ENCODE measurements around the gene SDHC.
A peak's percentile ranks its signal among the peaks of the same experiment; 100 is the strongest.
"Not testable (repeated sequence)": the region's sequence is repeated elsewhere in the genome, so short reads cannot be mapped to it uniquely, and the experiment has no call there.

SDHC gene

DNA sequence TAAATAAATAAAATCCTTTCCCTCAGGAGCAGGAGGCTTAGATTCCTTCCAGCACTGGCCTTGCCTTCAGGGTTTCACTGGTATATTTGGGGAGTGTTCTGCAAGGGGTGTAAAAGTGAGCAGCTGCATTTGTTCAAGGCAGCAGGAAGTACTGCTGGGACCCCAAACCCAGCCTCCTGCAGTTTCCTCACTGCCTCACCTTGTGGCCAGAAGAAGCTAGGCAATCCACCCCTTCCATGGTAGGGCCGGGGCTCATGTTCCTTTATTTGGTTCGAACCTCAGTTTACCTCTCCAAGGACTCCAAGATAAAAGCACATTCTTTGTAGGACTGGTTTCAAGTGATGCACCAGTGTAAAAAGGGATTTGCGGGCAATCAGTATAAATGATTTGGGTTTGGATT, 74.5 kb downstream of the SDHC start:
- no peak for DNase-seq (ENCODE audit: low spot score)

GRCh38 chr1:161389158-161389557, 75.0 kb downstream of the SDHC start:
- not testable (repeated sequence) for DNase-seq (ENCODE audit: low spot score)

DNA sequence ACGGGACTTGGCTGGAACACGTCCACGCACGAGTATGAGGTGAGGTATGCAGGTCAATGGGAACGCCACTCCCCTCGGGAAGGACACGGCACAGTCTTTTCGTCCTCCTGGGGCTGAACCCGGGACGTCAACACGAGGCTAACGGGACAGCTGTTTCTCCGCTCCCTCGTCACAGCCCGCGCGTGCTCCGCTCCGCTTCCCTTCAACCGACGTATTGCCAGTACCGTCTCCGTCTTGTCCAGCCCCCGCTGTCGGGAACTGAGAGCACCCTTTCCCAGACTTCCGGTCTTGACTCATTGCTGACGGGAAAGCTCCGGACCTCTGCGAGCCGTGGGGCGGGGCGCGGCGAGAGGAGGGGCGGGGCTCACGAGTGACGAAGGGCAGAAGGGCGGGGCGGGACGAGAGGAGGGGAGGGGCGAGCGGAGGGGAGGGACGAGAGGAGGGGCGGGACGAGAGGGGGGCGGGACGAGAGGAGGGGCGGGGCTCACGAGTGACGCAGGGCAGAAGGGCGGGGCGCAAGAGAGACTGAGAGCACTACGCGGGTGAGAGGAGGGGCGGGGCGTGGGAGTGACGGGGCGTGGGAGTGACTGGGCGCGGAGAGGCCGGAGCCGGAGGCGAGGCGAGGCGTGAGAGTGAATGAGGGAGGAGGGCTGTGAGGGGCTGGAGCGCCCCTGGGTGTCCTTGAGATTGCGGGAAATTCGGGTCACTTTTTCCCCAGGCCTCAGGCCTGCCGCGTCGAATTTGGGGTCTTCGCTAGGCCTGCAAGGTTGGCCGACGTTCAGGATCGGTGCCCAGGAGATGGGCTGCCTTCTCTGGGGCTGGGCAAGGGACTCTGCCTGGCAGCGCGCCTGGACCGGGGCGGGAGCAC, 75.7 kb downstream of the SDHC start:
- DNase-seq (ENCODE audit: low spot score), result peak; percentile 99

DNA sequence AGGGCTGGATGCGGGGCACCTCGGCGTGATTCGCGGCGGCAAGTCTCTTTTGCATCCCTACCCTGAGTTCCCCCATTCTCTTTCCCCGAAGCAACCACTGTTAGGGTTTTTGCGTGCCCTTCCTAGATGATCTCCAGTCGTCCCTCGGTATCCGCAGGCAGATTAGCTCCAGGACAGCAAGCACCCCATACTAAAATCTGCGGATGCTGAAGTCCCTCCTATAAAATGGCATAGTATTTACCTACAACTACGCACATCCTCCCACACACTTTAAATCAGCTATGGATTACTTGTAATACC, 76.3 kb downstream of the SDHC start:
- no peak for DNase-seq (ENCODE audit: low spot score)

DNA sequence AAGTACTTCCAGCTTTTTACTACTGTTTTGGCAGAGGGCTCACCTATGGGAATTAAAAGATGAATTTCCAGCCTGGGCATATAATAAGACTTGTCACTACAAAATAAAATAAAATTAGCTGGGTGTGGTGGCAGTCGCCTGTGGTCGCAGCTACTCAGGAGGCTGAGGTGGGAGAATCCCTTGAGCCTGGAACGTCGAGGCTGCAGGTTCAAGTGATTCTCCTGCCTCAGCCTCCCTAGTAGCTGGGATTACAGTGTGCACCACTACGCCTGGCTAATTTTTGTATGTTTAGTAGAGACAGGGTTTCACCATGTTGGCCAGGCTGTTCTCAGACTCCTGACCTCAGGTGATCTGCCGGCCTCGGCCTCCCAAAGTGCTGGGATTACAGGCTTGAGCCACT, 77.0 kb downstream of the SDHC start:
- DNase-seq (ENCODE audit: low spot score), result not testable (repeated sequence)

- no peak for DNase-seq (ENCODE audit: low spot score)
These were observed 77.4 kb downstream of the SDHC start for GRCh38 chr1:161391611-161392010.

DNA sequence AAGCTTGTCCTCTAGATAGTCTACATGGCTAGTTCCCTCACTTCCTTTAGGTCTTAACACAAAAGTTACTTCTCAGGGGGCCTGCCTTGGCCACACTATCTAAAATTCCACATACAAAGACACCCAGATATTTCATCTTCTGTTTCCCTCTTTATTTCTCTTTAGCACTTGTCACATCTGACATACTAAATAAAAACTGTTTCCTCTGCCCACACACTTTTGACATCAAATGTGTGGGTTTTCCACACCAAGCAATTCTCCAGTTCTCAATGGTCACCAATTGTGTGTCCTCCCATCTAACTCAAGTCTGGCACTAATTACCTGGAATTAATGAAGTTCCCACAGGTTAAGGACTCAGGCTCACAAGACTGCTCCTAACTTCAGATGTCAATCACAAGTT, 79.0 kb downstream of the SDHC start:
- no peak for DNase-seq (ENCODE audit: low spot score)

- not testable (repeated sequence) for DNase-seq (ENCODE audit: low spot score)
These were observed 82.9 kb downstream of the SDHC start for GRCh38 chr1:161397038-161397437.

GRCh38 chr1:161398900-161399256, 84.7 kb downstream of the SDHC start:
- no peak for DNase-seq (ENCODE audit: low spot score)

DNA sequence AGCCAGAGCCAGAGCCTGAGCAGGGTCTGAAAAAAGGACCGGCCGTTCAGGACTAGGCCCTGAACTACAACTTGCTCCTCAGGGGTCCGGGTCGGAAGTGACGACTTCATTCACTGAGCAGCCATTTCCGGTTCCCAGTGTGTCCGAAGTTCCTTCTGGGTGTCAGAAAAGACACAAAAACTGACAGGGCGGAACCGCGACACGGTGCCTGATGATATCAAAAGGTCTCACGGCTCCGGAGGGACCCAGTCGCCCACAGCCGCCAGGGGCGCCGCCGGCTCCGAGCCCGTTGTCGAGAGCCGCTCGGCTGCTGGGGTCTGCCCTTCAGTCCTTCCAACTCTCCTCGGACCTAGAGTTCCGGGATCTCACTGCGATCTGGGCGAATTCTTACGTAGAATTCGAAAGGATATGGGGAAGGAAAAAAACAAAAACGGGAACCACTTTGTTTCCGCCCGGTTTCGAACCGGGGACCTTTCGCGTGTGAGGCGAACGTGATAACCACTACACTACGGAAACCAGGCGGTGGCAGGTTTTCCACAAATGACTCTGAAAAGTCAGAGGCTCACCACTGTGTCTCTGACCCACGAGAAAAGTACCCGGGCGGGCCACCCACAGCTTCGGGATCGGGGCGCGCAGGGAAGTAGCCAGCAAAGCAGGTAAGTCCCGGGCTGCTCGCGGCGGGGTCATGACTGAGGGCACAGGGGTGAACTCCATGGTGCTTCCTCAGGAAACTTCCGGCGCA, 85.2 kb downstream of the SDHC start:
- peak; percentile 98 for DNase-seq (ENCODE audit: low spot score)

DNA sequence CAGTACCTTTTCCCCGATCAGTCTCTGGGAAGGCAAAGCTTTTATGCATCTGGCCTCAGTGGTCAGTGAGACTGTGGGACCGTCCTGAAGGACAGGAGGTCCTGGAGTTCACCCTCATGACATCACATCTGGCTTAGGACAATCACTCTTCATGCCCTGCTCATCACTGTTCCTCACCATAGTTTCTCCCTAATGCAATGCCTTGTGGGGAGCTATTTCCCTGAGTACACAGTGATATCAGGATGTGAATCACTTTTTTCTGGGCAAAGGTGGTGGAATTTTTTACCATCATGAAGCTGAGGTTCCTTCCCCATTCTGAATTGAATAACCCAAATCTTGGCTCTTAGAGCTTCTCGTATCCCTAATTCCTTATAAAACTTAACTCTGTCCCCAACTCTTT, 88.3 kb downstream of the SDHC start:
- no peak for DNase-seq (ENCODE audit: low spot score)

- DNase-seq (ENCODE audit: low spot score), result no peak
These were observed 89.9 kb downstream of the SDHC start for GRCh38 chr1:161404051-161404597.

- not testable (repeated sequence) for DNase-seq (ENCODE audit: low spot score)
These were observed 92.4 kb downstream of the SDHC start for GRCh38 chr1:161406551-161406950.

- DNase-seq (ENCODE audit: low spot score), result no peak
These were observed 93.3 kb downstream of the SDHC start for GRCh38 chr1:161407451-161407985.

GRCh38 chr1:161408429-161409052, 94.4 kb downstream of the SDHC start:
- DNase-seq (ENCODE audit: low spot score), result no peak

DNA sequence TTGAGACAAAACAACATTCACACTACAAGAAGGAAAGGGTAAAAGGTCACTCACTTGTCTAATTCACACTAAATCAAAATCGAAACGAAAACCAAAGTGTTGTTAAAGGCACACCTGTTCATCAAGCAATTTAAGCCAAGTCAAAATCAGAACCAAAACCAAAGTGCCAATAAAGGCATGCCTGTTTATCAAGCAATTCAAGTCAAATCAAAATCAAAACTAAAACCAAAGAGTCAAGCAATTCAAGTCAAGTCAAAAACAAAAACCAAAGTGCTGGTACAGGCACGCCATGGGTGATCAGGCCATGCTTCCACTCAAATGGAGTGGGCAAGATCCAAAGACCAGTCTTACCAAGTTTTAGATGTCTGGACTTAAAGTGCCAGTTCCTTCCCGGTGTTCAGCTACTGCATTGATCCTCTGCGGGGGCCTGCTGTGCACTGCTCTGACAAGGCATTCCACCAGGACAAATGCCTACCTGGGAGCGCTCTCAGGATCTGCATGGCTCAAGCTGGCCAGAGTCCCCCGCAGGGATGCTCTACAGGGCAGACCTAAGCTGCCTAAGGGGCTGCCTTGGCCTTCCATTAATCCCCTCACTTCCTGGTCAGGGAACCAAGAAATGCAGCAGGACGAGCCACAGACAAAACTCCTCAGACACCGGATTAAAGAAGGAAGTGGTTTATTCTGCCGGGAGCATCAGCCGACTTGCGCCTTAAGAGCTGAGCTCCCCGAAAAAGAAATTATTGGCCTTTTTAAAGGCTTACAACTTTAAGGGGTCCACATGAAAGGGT, 95.9 kb downstream of the SDHC start:
- not testable (repeated sequence) for DNase-seq (ENCODE audit: low spot score)

DNA sequence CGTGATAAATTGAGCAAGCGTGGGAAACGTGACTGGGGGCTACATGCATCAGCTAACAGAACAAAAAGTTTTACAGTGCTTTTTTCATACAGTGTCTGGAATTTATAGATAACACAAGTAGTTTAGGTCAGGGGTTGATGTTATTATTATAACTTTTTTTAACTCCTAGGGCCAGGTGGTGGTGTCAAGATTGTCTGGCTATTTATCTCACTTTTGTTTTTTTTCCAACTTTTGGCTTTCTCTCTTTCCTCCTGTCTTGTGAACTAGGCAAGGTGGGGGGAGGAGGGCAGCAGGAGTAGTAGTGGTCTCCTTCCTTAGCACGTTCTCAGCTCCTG, 96.4 kb downstream of the SDHC start:
- not testable (repeated sequence) for DNase-seq (ENCODE audit: low spot score)
